ENCODE data around the gene MBOAT7.
"Not testable (repeated sequence)": the region's sequence is repeated elsewhere in the genome, so short reads cannot be mapped to it uniquely, and the experiment has no call there.

Gene MBOAT7

DNA sequence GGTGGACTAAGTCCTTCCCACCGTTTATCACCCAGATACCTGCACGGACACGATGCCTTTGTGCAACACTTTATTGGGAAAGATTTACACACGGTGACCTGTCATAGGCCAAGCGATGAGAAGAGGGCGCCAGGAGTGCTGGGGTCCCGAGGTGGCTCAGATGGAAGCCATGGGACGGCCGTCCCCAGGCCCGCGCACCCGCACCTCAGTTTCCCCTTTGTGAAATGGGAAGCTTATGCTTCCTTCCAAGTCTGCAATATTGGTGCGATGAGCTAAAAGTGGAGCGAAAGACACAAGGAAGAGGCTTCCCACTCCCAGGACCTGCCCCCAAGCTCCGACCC, 16.1 kb downstream of the MBOAT7 start:
- H3K4me1 ChIP-seq (ENCODE audit: control insufficient read depth, insufficient read depth, low read length, poor library complexity, severe bottlenecking): peaks cover 3% of the 10 kb centered on the region
- no peak overlapping the region for H3K4me3 ChIP-seq (ENCODE audit: extremely low read depth, insufficient read depth, low read length, poor library complexity, severe bottlenecking)
- H3K27ac ChIP-seq (ENCODE audit: low read depth, low read length, severe bottlenecking): no peak overlapping the region
- 68 to 69% methylated on average over 13 to 15 of the region's 15 CpGs for WGBS, 2 experiments (ENCODE audit: insufficient coverage in 2 of 2)
- H3K36me3 ChIP-seq (ENCODE audit: control insufficient read depth, insufficient read depth, low read length): peaks cover 30% of the 10 kb centered on the region
- H3K9me3 ChIP-seq (ENCODE audit: control insufficient read depth, low read length): no peaks in the 10 kb centered on the region

DNA sequence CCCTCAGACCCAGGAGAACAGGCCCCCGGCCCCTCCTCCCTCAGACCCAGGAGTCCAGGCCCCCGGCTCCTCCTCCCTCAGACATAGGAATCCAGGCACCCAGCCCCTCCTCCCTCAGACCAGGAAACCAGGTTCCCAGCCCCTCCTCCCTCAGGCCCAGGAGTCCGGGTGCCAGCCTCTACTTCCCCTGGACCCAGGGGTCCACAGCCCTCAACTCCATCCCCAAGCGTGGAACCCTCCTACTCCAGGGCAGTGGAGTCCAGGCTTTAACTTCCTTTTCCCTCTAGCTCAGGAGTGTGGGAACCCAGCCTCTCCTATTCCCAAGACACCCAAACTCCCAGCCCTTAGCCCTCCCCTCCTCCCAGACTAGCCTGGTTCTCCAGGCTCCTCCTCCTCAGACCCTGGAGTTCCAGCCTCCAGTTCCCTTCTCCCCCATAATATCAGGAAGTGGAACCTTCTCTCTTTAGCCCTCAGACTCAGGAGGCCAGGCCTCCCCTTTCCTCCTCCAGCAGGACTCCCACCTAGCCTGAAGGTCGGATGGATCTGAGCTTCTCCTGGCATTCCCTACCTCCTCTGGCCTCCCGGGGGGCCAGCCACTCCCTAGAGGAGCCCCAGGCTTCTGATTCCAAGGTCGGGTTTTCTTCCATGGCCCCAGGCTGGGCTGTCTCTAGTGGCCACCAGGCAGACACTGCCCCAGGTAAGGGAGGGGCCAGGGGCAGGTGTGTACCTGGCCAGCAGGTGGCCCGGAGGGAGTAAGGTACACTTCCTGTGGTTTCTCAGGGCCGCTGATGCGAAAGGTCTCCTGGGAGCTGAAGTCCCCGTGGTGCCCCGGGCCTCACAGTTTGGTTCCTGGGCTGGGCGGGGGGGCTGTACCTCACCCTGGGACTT, 16.7 kb downstream of the MBOAT7 start, which contains the start of gene TMC4:
TMC4 (minus strand) TSS at position 690 of the 888 bp plus-strand sequence; CDS start at position 647, 43 bp downstream.
- peaks cover 24% of the 10 kb centered on the region for H3K36me3 ChIP-seq (ENCODE audit: control insufficient read depth, insufficient read depth, low read length)
- no peak within 1 kb of the TSS for H3K4me3 ChIP-seq (ENCODE audit: extremely low read depth, insufficient read depth, low read length, poor library complexity, severe bottlenecking)
- H3K9me3 ChIP-seq (ENCODE audit: control insufficient read depth, low read length): no peaks in the 10 kb centered on the region
- peak within 1 kb of the TSS; percentile 10 for H3K27ac ChIP-seq (ENCODE audit: low read depth, low read length, severe bottlenecking)
- peaks cover 3% of the 10 kb centered on the region for H3K4me1 ChIP-seq (ENCODE audit: control insufficient read depth, insufficient read depth, low read length, poor library complexity, severe bottlenecking)
- WGBS, 2 experiments (ENCODE audit: insufficient coverage in 2 of 2): 32 to 53% methylated on average over 12 to 13 of the region's 13 CpGs

DNA sequence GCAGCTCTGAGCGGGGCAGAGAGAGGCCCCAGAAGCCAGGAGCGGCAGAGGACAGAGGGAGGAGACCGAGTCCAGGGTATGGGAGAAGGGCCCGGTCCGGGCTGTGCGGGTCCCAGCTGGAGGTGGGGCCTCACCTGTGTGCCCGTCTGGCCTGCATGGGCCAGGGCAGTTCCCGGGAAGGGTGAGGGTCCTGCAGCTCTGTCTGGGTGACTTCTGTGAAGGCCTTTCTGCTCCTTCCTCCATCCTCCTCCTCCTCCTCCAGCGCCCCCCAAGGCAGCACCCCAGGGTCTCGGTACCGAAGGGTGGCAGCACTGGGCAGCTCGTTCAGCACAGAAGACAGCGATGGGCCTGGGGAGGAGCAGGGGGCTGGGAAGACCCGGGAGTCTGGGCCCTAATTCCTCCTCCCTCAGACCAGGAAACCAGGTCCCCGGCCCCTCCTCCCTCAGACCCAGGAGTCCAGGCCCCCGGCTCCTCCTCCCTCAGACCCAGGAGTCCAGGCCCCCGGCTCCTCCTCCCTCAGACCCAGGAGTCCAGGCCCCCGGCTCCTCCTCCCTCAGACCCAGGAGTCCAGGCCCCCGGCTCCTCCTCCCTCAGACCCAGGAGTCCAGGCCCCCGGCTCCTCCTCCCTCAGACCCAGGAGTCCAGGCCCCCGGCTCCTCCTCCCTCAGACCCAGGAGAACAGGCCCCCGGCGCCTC, 17.5 kb downstream of the MBOAT7 start:
- peaks cover 16% of the 10 kb centered on the region for H3K36me3 ChIP-seq (ENCODE audit: control insufficient read depth, insufficient read depth, low read length)
- H3K4me3 ChIP-seq (ENCODE audit: extremely low read depth, insufficient read depth, low read length, poor library complexity, severe bottlenecking); H3K27ac ChIP-seq (ENCODE audit: low read depth, low read length, severe bottlenecking); H3K9me3 ChIP-seq (ENCODE audit: control insufficient read depth, low read length); H3K4me1 ChIP-seq (ENCODE audit: control insufficient read depth, insufficient read depth, low read length, poor library complexity, severe bottlenecking): not testable (repeated sequence)
- 84 to 88% methylated on average over 7 to 12 of the region's 23 CpGs for WGBS, 2 experiments (ENCODE audit: insufficient coverage in 2 of 2)

DNA sequence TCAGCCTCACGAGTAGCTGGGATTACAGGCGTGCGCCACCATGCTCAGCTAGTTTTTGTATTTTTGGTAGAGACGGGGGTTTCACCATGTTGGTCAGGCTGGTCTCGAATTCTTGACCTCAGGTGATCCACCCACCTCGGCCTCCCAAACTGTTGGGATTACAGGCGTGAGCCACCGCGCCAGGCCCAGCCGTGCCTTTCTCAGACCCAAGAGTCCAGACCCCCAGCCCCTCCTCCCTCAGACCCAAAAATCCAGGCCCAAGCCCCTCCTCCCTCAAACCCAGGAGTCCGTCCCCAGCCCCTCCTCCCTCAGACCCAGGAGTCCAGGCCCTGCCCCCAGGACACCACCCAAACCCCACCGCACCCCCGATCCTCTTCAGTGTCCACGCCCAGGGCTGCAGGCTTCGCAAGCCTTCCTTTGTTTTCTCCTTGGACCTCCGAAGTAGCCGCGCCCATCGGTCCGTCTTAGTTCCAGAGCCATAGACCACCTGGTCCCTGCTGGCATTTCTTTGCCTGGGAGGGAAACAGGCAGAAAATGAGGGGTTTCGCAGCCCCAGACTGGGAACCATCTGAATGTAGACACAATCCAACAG, 20.1 kb downstream of the MBOAT7 start:
- Histone ChIP-seq H3K36me3 (ENCODE audit: control insufficient read depth, insufficient read depth, low read length) (no peaks in the 10 kb centered on the region), H3K27ac (ENCODE audit: low read depth, low read length, severe bottlenecking) (no peak overlapping the region), H3K4me1 (ENCODE audit: control insufficient read depth, insufficient read depth, low read length, poor library complexity, severe bottlenecking) (peaks cover 3% of the 10 kb centered on the region), H3K9me3 (ENCODE audit: control insufficient read depth, low read length) (no peaks in the 10 kb centered on the region), H3K4me3 (ENCODE audit: extremely low read depth, insufficient read depth, low read length, poor library complexity, severe bottlenecking) (no peak overlapping the region)
- 94 to 97% methylated on average over 13 to 20 of the region's 21 CpGs for WGBS, 2 experiments (ENCODE audit: insufficient coverage in 2 of 2)

DNA sequence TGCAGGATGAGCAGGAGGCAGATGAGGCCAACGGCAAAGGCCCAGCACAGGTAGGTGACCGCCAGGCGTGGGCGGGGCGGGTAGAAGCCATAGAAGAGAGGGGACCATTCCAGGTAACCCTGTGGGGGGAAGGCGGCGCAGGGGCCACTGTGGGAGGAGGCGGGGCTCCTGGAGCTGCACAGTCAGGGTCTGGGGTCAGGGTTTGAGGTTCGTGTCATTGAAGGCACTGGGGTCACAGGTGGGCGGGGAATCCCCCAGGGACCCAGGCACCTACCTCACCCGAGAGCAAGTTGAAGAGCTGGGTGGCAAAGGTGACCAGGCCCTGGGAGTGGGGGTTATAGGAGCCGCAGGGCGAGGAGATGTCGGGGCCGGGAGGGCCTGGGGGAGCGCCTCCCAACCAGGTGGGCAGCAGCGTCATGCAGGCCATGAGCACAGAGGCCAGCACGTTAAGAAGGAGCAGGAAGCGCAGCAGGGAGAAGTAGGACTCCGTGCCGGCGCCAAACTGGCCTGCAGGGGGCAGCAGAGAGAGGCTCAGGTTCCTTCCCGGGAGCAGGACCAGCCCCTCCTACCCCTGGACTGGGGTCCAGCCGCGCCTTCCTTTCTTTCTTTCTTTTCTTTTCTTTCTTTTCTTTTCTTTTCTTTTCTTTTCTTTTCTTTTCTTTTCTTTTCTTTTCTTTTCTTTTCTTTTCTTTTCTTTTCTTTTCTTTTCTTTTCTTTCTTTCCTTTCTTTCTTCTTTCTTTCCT, 21.0 kb downstream of the MBOAT7 start:
- peaks cover 3% of the 10 kb centered on the region for H3K4me1 ChIP-seq (ENCODE audit: control insufficient read depth, insufficient read depth, low read length, poor library complexity, severe bottlenecking)
- no peaks in the 10 kb centered on the region for H3K36me3 ChIP-seq (ENCODE audit: control insufficient read depth, insufficient read depth, low read length)
- no peak overlapping the region for H3K4me3 ChIP-seq (ENCODE audit: extremely low read depth, insufficient read depth, low read length, poor library complexity, severe bottlenecking)
- H3K27ac ChIP-seq (ENCODE audit: low read depth, low read length, severe bottlenecking): no peak overlapping the region
- H3K9me3 ChIP-seq (ENCODE audit: control insufficient read depth, low read length): no peaks in the 10 kb centered on the region
- WGBS, 2 experiments (ENCODE audit: insufficient coverage in 2 of 2): 37% methylated on average over 20 to 25 of the region's 25 CpGs

DNA sequence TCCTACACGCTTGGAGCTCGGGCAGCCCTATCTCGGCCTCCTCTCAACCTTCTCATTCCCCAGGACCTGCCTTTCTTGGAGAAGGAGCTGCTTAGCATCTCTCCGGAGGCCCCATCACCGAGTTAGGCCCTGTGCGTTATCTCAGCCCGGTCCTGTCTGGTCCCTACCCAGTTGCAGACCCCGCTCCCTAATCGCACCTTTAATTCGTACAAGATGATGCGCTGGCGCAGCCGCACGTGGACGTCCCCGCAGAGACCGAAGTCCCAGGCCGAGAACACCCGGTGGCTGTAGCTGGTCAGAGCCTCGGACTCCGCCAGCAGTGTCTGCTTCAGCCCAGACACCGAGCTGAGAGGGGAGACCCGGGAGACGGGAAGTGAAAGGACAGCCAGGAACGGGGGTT, 24.2 kb downstream of the MBOAT7 start:
- Histone ChIP-seq H3K9me3 (ENCODE audit: control insufficient read depth, low read length) (peaks cover 3% of the 10 kb centered on the region), H3K27ac (ENCODE audit: low read depth, low read length, severe bottlenecking) (no peak overlapping the region), H3K36me3 (ENCODE audit: control insufficient read depth, insufficient read depth, low read length) (no peaks in the 10 kb centered on the region), H3K4me3 (ENCODE audit: extremely low read depth, insufficient read depth, low read length, poor library complexity, severe bottlenecking) (no peak overlapping the region), H3K4me1 (ENCODE audit: control insufficient read depth, insufficient read depth, low read length, poor library complexity, severe bottlenecking) (no peaks in the 10 kb centered on the region)
- 94 to 95% methylated on average over 25 of the region's 25 CpGs for WGBS, 2 experiments (ENCODE audit: insufficient coverage in 2 of 2)

DNA sequence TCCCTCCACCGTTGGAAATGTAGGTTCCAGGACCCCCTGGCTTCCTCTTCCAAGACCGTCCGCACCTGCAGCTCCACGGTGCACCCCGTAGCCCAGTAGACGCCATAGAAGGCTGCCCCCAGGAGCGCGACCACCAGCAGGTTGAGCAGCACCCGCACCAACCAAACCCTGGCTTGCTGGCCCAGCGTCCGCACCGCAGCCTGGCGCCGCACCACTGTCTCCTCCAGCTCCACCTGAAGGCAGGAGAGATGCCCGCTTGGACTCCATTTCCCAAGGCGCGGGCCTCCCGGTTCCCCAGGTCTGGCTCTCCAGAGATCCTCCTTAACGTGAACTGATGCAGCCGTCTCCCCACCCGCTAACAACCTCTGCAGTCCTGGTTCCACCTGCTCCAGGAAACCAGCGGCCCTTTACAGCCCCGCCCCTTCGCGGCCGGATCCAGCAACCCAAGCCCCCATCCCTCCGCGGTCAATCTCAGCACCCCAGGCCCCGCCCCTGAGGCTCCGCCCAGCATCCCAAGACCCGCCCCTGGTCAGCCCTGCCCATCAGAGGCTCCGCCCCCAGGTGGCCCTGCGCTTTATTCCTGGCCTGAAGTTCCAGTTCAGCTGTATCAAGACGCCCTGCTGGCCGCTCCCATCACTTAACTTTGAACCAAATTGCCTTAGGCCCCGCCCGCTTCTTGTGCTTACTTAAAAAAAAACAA, 24.9 kb downstream of the MBOAT7 start:
- Histone ChIP-seq H3K36me3 (ENCODE audit: control insufficient read depth, insufficient read depth, low read length) (no peaks in the 10 kb centered on the region), H3K4me1 (ENCODE audit: control insufficient read depth, insufficient read depth, low read length, poor library complexity, severe bottlenecking) (no peaks in the 10 kb centered on the region), H3K9me3 (ENCODE audit: control insufficient read depth, low read length) (peaks cover 3% of the 10 kb centered on the region), H3K27ac (ENCODE audit: low read depth, low read length, severe bottlenecking) (no peak overlapping the region), H3K4me3 (ENCODE audit: extremely low read depth, insufficient read depth, low read length, poor library complexity, severe bottlenecking) (no peak overlapping the region)
- WGBS, 2 experiments (ENCODE audit: insufficient coverage in 2 of 2): 68 to 71% methylated on average over 28 to 33 of the region's 37 CpGs

DNA sequence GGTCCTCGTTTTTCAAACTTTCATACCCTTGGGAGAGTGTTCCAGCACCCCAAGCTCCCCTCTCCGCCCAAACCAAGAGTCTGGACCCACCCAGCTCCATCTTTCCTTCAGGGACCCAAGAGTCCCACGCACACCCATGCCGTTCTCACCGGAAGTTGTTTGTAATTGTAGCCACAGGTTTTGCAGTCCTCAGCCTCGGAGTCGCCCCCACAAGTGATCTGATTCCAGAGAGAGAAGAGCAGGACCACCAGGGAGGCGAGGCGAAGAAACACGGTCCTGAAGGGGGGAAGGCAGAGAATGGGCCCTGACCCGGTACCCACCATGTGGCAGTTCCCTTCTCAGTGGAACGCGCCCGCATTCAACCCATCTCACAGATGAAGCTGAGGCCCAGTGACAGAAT, 26.5 kb downstream of the MBOAT7 start:
- H3K9me3 ChIP-seq (ENCODE audit: control insufficient read depth, low read length): peaks cover 3% of the 10 kb centered on the region
- 93 to 96% methylated on average over 14 of the region's 14 CpGs for WGBS, 2 experiments (ENCODE audit: insufficient coverage in 2 of 2)
- H3K4me3 ChIP-seq (ENCODE audit: extremely low read depth, insufficient read depth, low read length, poor library complexity, severe bottlenecking): no peak overlapping the region
- H3K27ac ChIP-seq (ENCODE audit: low read depth, low read length, severe bottlenecking): no peak overlapping the region
- peaks cover 10% of the 10 kb centered on the region for H3K4me1 ChIP-seq (ENCODE audit: control insufficient read depth, insufficient read depth, low read length, poor library complexity, severe bottlenecking)
- peaks cover 5% of the 10 kb centered on the region for H3K36me3 ChIP-seq (ENCODE audit: control insufficient read depth, insufficient read depth, low read length)

DNA sequence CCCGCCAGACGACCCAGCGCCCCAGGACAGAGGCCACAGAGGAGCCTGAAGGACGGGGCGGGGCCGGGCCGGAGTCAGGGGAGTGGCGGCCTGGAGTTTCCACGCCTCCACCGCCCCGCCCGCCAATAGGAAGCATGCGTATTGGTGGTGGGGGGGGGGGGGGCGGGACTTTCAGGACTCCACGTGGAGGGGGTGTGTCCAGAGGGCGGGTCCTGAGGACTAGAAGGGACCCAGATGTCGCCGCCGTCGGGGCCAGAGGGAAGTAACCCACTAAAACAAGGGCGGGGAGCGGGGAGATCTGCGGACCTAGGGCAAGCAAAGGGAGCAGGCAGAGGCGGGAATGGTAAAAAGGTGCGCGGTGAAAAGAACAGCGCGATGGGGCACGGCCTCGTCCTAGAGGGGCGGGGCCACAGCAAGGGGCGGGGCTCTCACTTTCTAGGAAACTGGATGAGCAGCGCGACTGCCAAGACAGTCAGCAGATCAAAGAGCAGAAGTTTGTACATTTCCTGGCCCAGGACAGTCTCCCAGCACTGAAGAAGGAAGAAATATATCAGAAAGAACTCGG, 27.1 kb downstream of the MBOAT7 start:
- WGBS, 2 experiments (ENCODE audit: insufficient coverage in 2 of 2): 32 to 51% methylated on average over 13 to 24 of the region's 35 CpGs
- no peak overlapping the region for H3K27ac ChIP-seq (ENCODE audit: low read depth, low read length, severe bottlenecking)
- H3K36me3 ChIP-seq (ENCODE audit: control insufficient read depth, insufficient read depth, low read length): peaks cover 8% of the 10 kb centered on the region
- H3K4me3 ChIP-seq (ENCODE audit: extremely low read depth, insufficient read depth, low read length, poor library complexity, severe bottlenecking): peak overlapping the region; percentile 8
- peaks cover 3% of the 10 kb centered on the region for H3K9me3 ChIP-seq (ENCODE audit: control insufficient read depth, low read length)
- peaks cover 10% of the 10 kb centered on the region for H3K4me1 ChIP-seq (ENCODE audit: control insufficient read depth, insufficient read depth, low read length, poor library complexity, severe bottlenecking)

All from mesodermal cell (in vitro differentiated cells).